ENCODE measurements around the gene FOXO3.
A peak's percentile ranks its signal among the peaks of the same experiment; 100 is the strongest.

DNA sequence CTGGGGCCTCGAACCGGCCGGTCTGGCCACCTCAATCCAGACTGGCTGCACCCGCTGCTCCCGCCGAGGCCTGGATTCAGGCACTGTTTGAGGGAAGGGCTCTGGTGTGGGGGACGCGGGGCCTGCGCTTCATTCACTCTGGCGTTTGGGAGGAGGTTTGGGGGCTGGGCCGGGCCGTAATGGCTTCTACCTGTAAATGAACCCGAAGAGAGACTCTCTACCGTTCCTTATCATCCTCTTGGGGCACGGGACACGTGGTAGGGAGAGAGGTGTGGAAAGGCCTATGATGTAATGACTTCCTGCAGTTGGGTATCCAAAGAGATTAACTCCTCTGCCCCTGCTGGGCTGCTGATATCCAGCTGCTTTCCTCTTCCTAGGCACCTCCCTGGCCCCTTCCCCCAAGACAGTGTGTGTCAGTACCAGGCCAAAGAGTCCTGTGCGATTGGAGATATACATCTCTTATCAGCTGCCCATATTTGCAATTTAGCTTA, 1.8 kb downstream of the FOXO3 start:
- TF ChIP-seq, protein P1, sequence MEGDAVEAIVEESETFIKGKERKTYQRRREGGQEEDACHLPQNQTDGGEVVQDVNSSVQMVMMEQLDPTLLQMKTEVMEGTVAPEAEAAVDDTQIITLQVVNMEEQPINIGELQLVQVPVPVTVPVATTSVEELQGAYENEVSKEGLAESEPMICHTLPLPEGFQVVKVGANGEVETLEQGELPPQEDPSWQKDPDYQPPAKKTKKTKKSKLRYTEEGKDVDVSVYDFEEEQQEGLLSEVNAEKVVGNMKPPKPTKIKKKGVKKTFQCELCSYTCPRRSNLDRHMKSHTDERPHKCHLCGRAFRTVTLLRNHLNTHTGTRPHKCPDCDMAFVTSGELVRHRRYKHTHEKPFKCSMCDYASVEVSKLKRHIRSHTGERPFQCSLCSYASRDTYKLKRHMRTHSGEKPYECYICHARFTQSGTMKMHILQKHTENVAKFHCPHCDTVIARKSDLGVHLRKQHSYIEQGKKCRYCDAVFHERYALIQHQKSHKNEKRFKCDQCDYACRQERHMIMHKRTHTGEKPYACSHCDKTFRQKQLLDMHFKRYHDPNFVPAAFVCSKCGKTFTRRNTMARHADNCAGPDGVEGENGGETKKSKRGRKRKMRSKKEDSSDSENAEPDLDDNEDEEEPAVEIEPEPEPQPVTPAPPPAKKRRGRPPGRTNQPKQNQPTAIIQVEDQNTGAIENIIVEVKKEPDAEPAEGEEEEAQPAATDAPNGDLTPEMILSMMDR (IDR thresholded peaks at IDR 0.05), result no peak
- TF ChIP-seq POLR2A (IDR thresholded peaks at IDR 0.05) (peak in 1 of 2 donors; percentile 24), EP300 (IDR thresholded peaks at IDR 0.05) (peak in 1 of 4 donors; percentile 21), POLR2AphosphoS5 (IDR thresholded peaks at IDR 0.05) (peak; percentile 59 to 96 (median 78))
